Erythroblast (primary cell): ENCODE measurements around the gene SPTLC3.

Experiments used
- GATA1 ChIP-seq: IDR thresholded peaks from 2 replicates; pipeline ENCODE4 v1.6.1; 2011; ENCODE audit warnings: low read depth, mild to moderate bottlenecking, control low read depth, low read length, moderate library complexity
- POLR2A ChIP-seq: IDR thresholded peaks from 2 replicates; pipeline ENCODE4 v1.6.1; 2011; ENCODE audit warnings: mild to moderate bottlenecking, low read length

DNA sequence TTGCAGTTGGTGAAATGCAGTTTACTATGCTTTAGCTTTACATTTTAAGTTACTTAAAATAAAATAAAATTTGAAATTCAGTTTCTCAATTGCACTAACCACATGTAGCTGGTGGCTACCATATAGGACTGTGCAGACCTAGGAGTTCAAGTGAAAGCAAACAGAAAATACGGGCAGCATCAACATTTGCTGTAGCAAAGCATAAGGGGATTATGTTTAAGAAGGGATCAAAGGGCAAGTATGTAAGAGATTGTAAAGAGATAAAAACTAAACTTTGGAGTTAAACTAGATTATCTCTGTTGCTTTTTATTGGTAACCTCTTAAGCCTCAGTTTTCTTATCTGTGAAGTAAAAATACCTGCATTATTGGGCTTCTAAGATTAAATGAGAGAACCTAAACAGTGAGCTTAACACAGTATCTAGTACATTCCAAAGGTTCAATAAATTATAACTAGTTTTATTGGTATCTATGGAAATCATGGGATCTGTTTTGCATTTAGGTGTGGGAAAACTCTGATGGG is 81.2 kb downstream of the SPTLC3 start:
- TF ChIP-seq POLR2A = no peak
- no peak for TF ChIP-seq GATA1
